Measurements from ENCODE around the gene CCL25.

CCL25 gene

GRCh38 chr19:8110931-8111330 lies 58.4 kb downstream of the CCL25 start:
- no peak for DNase-seq (ENCODE audit: low spot score)

- no peak for DNase-seq (ENCODE audit: low spot score)
Observed at GRCh38 chr19:8111376-8111775, 58.8 kb downstream of the CCL25 start.
